Ecto neural progenitor cell (in vitro differentiated cells): ENCODE measurements around the gene TRIM37.

Experiments
- DNase-seq: peaks from one replicate; pipeline ENCODE4 v3.0.0-alpha.2; 2018; ENCODE audit warnings: low spot score

TRIM37 gene

GRCh38 chr17:59037960-59038359, 68.7 kb downstream of the TRIM37 start:
- DNase-seq, result no peak

- DNase-seq, result no peak
Observed at GRCh38 chr17:59030811-59031210, 75.9 kb downstream of the TRIM37 start.

GRCh38 chr17:59028328-59028727, 78.4 kb downstream of the TRIM37 start:
- DNase-seq, result no peak

- DNase-seq, result no peak
Observed at GRCh38 chr17:59027750-59028149, 78.9 kb downstream of the TRIM37 start.

- DNase-seq, result no peak
Observed at GRCh38 chr17:59026176-59026939, 80.3 kb downstream of the TRIM37 start.

- DNase-seq, result no peak
Observed at GRCh38 chr17:59024916-59025315, 81.8 kb downstream of the TRIM37 start.

GRCh38 chr17:59018019-59018418, 88.7 kb downstream of the TRIM37 start:
- no peak for DNase-seq

GRCh38 chr17:59011975-59012374, 94.7 kb downstream of the TRIM37 start:
- DNase-seq, result no peak

- DNase-seq, result no peak
Observed at GRCh38 chr17:59010026-59010425, 96.7 kb downstream of the TRIM37 start.

- DNase-seq, result no peak
Observed at GRCh38 chr17:59008737-59009136, 97.9 kb downstream of the TRIM37 start.

GRCh38 chr17:59007995-59008394, 98.7 kb downstream of the TRIM37 start:
- DNase-seq, result no peak

- DNase-seq, result peak; percentile 64
Observed at GRCh38 chr17:59004338-59005111, 102.2 kb downstream of the TRIM37 start.

GRCh38 chr17:59003860-59004259, 102.8 kb downstream of the TRIM37 start:
- no peak for DNase-seq

GRCh38 chr17:59002848-59003247, 103.8 kb downstream of the TRIM37 start:
- no peak for DNase-seq

GRCh38 chr17:59002126-59002525, 104.6 kb downstream of the TRIM37 start:
- DNase-seq, result no peak

- DNase-seq, result no peak
Observed at GRCh38 chr17:59001158-59001814, 105.4 kb downstream of the TRIM37 start.

GRCh38 chr17:59000022-59000421, 106.7 kb downstream of the TRIM37 start:
- no peak for DNase-seq

- no peak for DNase-seq
Observed at GRCh38 chr17:58999500-58999899, 107.2 kb downstream of the TRIM37 start.

- DNase-seq, result no peak
Observed at GRCh38 chr17:58998871-58999270, 107.8 kb downstream of the TRIM37 start.

GRCh38 chr17:58997756-58998553, 108.7 kb downstream of the TRIM37 start:
- no peak for DNase-seq

GRCh38 chr17:58996968-58997367, 109.7 kb downstream of the TRIM37 start:
- no peak for DNase-seq
